Esophagus muscularis mucosa (tissue), 4 donors: ENCODE data around the gene GPR55. TPM values are rescaled to one million over a fixed set of nuclear protein-coding genes. Genes with fewer than 3 reads are reported as not detected.

Source experiments
- DNase-seq: peaks from one replicate; pipeline ENCODE4 v3.0.0-alpha.2; 2017; ENCODE audit errors: extremely low spot score
- H3K27ac ChIP-seq, 4 donors: fragments of 200-600 bp; sonication (generic); replicated peaks in 1 of 4; 1 replicate in 3 of 4; 2 replicates in 1 of 4; pipeline ENCODE4 v1.5.1; 2016 to 2019; ENCODE audit warnings: mild to moderate bottlenecking in 1 of 4
- H3K27me3 ChIP-seq, 4 donors: fragments of 200-600 bp; sonication (generic); one replicate each; pipeline versions ENCODE4 v1.5.1 to v1.6.0; 2016 to 2019
- H3K36me3 ChIP-seq, 4 donors: fragments of 200-600 bp; sonication (generic); one replicate each; pipeline ENCODE4 v1.5.1; 2016 to 2019
- H3K4me1 ChIP-seq, 4 donors: fragments of 200-600 bp; sonication (generic); one replicate each; pipeline ENCODE4 v1.5.1; 2016 to 2019
- H3K4me3 ChIP-seq, 4 donors: fragments of 200-600 bp; sonication (generic); 1 replicate in 2 of 4; 2 replicates in 2 of 4; pipeline ENCODE4 v1.5.1; 2016 to 2019; ENCODE audit warnings: mild to moderate bottlenecking in 4 of 4, moderate library complexity in 1 of 4
- H3K9me3 ChIP-seq, 4 donors: fragments of 200-600 bp; sonication (generic); 1 replicate in 3 of 4; 2 replicates in 1 of 4; pipeline ENCODE4 v1.5.1; 2016 to 2019
- EP300 ChIP-seq: sonication (generic); formaldehyde crosslinking; IDR thresholded peaks from one replicate; pipeline ENCODE4 v1.6.1; 2017; ENCODE audit warnings: antibody characterized with exemption
- POLR2A ChIP-seq: fragments of 450-650 bp; IDR thresholded peaks from one replicate; pipeline ENCODE4 v1.6.1; 2017; ENCODE audit warnings: antibody characterized with exemption, moderate library complexity, mild to moderate bottlenecking, low read depth
- POLR2AphosphoS5 ChIP-seq, 2 donors: sonication (generic); formaldehyde crosslinking; IDR thresholded peaks; one replicate each; pipeline ENCODE4 v1.6.1; 2017; ENCODE audit warnings: antibody characterized with exemption in 2 of 2
- WGBS: methylation state at CpG from one replicate; pipeline ENCODE4 v1.1.5; 2018; 5-methylcytosine and 5-hydroxymethylcytosine counted together
- intact Hi-C: fragments of 100-400 bp; cut with DNase I; formaldehyde crosslinking; loops from one replicate; pipeline ENCODE4 v1.15.1; 2023
- total RNA-seq, 4 donors: library from RNA; depleted of rRNA; stranded (reverse); fragments of >200 nt; gene quantifications; one replicate each; pipeline versions ENCODE4 v1.1.0 to v1.2.1, GENCODE V29; 2016
- TF ChIP-seq, protein P1 (sequence below), 3 experiments: fragments of 200-600 bp in 2 of 3; fragments of 450-650 bp in 1 of 3; sonication (generic) in 2 of 3; IDR thresholded peaks; one replicate each; pipeline ENCODE4 v1.5.1; 2017 to 2019; ENCODE audit warnings: antibody characterized with exemption in 3 of 3, mild to moderate bottlenecking in 2 of 3, moderate library complexity in 1 of 3

The GPR55 gene
- total RNA-seq, 4 donors from 2014 or later: 0.29 to 0.42 TPM; not detected in 2

DNA sequence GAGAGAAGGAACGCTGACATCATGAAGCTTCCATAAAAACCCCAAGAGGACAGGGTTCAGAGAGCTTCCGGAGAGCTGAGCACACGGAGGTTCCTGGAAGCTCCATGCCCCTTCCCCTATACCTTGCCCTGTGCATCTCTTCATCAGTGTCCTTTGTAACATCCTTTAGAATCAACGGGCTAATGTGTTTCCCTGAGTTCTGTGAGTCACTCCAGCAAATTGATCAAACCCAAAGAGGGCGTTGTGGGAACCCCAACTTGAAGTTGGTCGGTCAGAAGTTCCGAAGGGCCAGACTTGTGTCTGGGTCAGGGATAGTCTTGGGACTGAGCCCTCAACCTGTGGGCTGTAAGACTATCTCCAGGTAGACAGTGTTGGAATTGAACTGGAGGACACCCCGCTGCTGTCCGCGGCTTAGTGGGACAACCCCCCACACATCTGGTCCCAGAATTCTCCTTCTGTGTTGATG is 25.9 kb upstream of the GPR55 start:
- no peak overlapping the region for H3K27ac ChIP-seq
- TF ChIP-seq, protein P1, sequence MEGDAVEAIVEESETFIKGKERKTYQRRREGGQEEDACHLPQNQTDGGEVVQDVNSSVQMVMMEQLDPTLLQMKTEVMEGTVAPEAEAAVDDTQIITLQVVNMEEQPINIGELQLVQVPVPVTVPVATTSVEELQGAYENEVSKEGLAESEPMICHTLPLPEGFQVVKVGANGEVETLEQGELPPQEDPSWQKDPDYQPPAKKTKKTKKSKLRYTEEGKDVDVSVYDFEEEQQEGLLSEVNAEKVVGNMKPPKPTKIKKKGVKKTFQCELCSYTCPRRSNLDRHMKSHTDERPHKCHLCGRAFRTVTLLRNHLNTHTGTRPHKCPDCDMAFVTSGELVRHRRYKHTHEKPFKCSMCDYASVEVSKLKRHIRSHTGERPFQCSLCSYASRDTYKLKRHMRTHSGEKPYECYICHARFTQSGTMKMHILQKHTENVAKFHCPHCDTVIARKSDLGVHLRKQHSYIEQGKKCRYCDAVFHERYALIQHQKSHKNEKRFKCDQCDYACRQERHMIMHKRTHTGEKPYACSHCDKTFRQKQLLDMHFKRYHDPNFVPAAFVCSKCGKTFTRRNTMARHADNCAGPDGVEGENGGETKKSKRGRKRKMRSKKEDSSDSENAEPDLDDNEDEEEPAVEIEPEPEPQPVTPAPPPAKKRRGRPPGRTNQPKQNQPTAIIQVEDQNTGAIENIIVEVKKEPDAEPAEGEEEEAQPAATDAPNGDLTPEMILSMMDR (IDR thresholded peaks at IDR 0.05): no peak
- TF ChIP-seq POLR2AphosphoS5 (IDR thresholded peaks at IDR 0.05) (no peak), EP300 (no peak), POLR2A (no peak)
- 91% methylated on average over 10 of the region's 10 CpGs for WGBS
- H3K4me3 ChIP-seq: no peak overlapping the region
- DNase-seq: no peak
- H3K27me3 ChIP-seq: no peaks in the 10 kb centered on the region
- H3K36me3 ChIP-seq: no peaks in the 10 kb centered on the region
- H3K4me1 ChIP-seq: no peaks in the 10 kb centered on the region
- H3K9me3 ChIP-seq: peaks cover 0 to 6% (median 0%) of the 10 kb centered on the region in 4 donors
- intact Hi-C loops: no loop called here

DNA sequence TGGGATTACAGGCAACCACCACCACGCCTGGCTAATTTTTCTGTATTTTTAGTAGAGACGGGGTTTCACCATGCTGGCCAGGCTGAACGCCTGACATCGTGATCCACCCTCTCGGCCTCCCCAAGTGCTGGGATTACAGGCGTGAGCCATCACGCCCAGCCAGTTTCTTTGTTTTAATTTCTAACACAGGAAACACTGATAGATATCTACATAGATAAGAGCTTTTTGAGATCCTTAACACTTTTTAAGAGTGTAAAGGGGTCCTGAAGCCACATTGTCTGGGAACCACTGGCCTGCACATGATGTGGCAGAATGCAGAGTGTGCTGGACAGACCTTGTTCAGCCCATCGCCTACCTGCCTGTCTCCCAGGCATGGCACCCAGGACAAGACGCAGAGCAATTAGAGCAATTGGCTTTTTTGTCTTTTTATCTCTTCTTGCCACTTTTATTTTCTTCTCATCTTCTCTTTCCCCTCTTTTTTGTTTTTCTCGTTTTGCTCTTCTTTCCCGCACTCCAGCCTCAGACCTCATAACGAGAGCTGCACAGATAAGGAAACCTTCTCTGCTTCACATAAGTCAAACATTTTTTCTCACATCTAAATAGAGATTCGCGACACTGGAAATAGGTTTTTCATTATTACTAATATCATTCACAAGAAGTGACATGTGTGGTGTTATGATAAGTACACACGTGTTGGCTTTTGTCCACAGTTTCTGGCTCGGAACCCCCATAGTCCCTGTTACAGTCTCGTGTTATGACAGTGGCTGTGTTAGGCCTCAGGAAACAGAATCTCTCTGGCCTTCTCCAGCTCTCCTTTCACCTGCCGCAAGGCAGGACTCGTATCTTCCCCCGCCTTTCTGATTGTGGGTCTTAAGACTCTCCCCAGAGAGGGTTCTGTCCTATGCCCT is 25.2 kb upstream of the GPR55 start:
- H3K9me3 ChIP-seq: peaks cover 0 to 6% (median 0%) of the 10 kb centered on the region in 4 donors
- no peaks in the 10 kb centered on the region for H3K27me3 ChIP-seq
- H3K4me1 ChIP-seq: no peaks in the 10 kb centered on the region
- no peaks in the 10 kb centered on the region for H3K36me3 ChIP-seq
- no peak for TF ChIP-seq POLR2AphosphoS5 (IDR thresholded peaks at IDR 0.05)
- no peak for TF ChIP-seq EP300
- TF ChIP-seq POLR2A: no peak
- TF ChIP-seq, protein P1 (IDR thresholded peaks at IDR 0.05): no peak
- intact Hi-C loops: no loop called here
- H3K27ac ChIP-seq: no peak overlapping the region
- DNase-seq: no peak
- WGBS: 96% methylated on average over 20 of the region's 20 CpGs
- no peak overlapping the region for H3K4me3 ChIP-seq

DNA sequence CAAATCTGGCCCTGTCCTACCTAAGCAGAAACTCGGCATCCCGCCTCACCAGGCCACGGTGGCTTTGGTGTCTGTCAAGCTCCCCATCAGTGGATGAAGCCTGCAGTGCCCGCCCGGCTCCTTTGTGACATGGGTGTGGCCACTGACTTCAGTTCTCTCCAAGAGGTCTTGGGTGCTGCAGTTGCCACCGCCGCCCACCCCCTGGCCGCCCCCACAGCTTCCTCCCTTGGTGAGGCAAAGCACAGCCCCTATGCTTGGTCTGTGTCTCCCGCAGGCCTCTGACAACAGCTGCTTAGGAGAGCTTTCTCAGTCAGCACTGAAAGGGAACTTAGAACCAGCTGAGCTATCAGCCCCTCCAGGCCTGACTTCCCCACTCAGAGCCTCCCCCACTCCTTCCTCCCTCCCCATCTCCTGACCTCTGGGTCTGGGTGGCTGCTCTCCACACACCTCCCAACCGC is 22.9 kb upstream of the GPR55 start:
- TF ChIP-seq POLR2AphosphoS5 (IDR thresholded peaks at IDR 0.05) (no peak), EP300 (no peak), POLR2A (no peak)
- TF ChIP-seq, protein P1 (IDR thresholded peaks at IDR 0.05): no peak
- no peak for DNase-seq
- Histone ChIP-seq H3K9me3 (no peaks in the 10 kb centered on the region), H3K4me1 (no peaks in the 10 kb centered on the region), H3K27me3 (no peaks in the 10 kb centered on the region), H3K4me3 (no peak overlapping the region), H3K36me3 (no peaks in the 10 kb centered on the region), H3K27ac (no peak overlapping the region)
- intact Hi-C loops: no loop called here
- WGBS: 87% methylated on average over 6 of the region's 10 CpGs

GRCh38 chr2:230947235-230947576 is 22.2 kb upstream of the GPR55 start:
- DNase-seq: no peak
- 93% methylated on average over 3 of the region's 3 CpGs for WGBS
- Histone ChIP-seq H3K4me3 (no peak overlapping the region), H3K27ac (no peak overlapping the region), H3K27me3 (no peaks in the 10 kb centered on the region), H3K9me3 (no peaks in the 10 kb centered on the region), H3K36me3 (no peaks in the 10 kb centered on the region), H3K4me1 (no peaks in the 10 kb centered on the region)
- intact Hi-C loops: no loop called here
- TF ChIP-seq POLR2AphosphoS5 (IDR thresholded peaks at IDR 0.05) (no peak), POLR2A (no peak), EP300 (no peak)
- TF ChIP-seq, protein P1 (IDR thresholded peaks at IDR 0.05): no peak
